ENCODE data around the gene CDH2.
"Not testable (repeated sequence)": the region's sequence is repeated elsewhere in the genome, so short reads cannot be mapped to it uniquely, and the experiment has no call there.

The CDH2 gene

DNA sequence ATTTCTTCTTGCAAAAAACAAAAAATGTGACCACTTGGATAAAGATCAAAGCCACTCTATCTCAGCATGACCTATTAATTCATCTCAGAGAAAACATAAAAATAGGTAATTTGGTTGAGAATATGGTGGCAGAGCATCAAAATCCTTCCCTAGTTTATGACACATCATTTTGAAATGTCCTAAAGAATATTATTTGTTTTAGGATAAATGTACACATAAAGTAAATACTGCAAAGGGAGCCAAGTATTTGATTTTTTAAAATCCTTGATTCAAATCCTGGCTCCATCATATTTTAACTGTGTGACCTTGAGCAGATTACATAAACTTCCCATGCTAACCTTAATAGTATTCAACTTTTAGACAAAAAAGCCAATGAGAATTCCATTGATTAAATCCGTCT lies 206.6 kb downstream of the CDH2 start:
- no peak for DNase-seq

DNA sequence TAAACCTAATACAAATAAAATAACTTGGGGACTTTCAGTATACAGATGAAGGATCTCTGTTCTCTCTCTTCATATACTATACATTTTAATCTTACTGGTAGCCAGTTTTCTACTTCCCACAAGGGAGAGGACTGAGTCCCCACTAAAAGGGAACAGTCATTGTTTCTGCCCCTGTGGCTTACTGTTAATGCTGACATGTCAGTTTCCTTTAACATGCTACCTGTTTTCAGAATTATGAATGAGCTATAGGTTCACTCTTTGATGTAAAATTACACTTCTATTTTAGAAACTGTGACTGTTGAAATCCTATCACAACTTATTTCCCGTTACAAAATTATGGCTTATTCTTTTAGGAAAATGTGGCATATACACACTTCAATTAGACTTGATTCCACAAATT lies 207.7 kb downstream of the CDH2 start:
- DNase-seq: no peak

DNA sequence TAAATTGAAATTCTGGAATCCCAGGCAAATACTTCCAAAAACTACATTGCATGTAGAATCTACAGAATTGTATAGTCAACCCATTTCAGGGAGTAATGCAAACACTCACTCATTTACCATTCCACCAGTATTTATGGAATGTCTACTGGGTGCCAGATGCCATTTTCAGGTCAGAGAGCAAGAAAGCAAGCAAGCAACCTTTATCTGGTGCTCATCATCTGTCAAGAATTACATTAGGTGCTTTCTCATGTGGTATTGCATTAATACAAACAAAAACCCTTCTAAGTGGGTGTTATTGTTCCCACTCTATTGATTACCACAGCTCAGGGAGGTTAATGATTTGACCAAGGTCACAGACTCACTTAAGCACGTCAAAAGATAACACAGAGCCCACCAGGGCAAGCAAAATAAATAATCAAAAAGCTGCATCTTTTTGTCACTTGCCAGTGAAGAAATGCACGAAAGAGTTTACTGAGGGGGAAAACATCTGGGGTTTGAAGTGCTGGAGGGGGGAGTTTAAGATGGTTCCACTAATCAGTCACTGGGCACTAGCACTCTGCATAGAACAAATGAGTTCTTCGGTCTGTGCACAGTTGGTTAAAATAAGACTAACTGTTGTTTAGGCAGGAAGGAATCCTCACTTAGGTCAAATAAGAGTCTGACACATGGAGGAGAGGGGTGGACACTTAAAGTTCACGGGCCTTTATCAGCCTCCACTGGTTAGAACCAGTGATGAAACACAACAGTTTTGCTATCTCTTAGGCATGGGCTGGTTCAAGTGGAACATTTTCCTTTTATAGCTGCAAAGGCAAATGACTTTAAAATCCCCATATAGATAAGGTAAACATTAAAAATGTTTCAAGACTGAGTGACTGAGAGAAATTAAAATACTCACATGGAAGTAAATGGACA lies 208.8 kb downstream of the CDH2 start:
- DNase-seq: no peak

DNA sequence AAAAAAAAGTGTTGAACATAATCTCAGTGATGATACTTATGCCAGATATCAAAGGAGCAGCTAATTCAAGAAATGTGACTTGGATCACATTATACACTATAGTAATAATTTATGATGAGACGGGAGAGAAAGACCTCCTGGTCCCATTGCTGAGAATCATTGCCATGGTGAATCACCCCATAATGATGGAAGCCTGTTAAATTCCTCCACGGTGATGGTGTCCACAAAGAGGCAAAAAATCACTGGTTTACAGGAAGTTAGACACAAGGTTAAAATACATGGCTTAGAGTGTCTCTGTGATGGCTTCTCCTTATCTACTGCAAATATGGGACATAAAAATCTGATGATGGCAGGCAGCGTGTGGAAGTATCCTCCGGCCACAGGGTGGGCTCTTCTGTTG lies 210.0 kb downstream of the CDH2 start:
- no peak for DNase-seq

DNA sequence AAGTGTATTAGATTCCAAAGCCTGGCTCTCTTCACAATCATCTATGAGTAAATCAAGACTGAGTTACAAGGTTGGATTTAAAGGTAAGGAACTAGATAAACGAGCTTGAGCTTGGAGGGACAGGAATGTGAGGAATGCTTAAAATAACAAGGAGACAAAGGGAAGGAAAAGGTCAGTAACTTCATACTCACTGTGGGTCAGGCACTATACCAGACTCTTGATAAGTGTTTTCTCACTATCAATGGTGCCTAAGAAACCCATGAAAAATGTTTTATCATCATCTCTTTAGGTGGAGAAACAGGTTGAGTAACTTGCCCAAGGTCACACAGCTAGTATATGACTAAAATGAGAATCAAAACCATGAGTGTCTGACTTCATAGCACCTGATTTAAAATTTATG lies 212.1 kb downstream of the CDH2 start:
- DNase-seq: no peak

DNA sequence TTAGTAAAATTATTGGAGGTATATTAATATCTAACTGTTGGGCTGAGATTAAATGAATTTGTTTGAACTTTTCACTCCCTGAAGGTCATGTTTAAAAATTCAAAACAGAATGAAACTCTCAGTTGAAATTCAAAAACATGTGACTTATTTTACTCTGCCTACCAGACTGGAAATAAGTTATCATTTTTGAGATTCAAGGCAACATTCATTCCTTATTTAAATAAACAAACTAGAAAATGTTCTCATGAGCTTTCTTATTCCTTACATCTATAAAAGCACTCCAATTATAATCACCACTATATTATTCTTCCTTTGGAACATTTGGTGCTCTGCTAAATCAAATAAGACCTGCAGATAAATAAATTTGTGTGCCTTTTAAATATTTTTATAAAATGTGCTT lies 217.8 kb downstream of the CDH2 start:
- no peak for DNase-seq

DNA sequence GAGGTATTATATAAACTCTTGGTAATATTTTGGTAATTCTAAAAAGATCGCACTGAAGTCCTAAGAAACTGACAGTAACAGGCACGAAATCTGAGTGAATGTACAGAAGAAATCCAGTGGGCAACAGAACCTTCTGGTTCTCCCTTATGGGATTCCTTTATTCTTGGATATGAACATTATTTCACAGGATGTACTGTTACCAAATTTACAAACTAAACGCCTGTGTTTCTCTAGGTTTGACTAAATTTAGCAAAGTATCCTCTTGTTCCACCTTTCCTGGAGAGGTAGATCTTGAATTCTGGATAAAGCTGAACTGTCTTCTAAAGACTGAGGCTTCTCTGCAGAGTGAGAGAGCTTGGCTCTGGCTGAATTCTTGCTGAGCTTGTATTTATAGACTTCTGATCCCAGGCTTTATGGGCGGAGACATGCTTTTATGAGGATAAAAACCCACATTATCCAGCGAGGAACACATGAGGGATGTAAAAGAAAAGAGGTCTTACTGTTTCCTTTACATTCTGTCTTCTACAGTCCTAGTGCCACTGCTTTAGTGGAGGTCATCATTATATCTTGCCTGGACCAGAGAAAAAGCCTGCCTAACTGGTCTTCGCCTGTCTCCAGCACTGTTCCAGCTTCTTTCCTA lies 220.8 kb downstream of the CDH2 start:
- no peak for DNase-seq

DNA sequence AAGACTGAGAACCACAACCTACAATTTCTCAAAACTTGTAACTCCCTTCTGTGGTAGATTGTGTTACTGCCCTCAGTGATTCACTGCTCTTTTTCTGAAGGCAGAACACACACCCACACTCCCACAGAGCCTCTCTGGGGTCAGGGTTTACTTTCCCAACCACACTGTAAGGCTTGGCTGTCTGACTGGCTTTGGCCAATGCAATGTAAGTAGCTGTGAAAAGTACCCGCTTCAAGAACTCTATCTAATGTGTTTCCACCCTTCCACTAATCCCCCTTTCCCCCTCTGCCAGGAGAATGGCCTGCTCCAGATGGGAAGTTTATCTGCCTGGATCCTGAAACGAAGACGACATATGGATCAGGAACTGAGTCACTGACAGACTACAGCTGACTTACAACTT lies 222.7 kb downstream of the CDH2 start:
- DNase-seq: no peak

DNA sequence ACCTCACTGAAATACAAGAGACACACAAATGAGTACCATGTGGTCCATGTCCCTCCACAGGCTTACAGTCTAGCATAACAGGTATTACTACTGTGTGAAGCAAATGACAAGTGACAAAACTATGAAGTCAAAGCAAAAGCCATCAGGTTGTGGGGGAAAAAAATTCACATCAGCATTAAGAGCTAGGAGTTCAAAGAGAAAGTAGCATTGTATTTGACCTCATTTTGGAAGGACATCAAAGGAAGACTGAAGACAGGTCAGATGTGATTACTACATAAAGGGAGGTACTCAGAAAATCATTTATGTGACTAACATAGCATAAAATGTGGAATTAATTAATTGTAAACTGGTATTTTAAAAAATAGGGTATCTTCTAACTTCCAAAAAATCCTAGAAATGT lies 224.2 kb downstream of the CDH2 start:
- no peak for DNase-seq

DNA sequence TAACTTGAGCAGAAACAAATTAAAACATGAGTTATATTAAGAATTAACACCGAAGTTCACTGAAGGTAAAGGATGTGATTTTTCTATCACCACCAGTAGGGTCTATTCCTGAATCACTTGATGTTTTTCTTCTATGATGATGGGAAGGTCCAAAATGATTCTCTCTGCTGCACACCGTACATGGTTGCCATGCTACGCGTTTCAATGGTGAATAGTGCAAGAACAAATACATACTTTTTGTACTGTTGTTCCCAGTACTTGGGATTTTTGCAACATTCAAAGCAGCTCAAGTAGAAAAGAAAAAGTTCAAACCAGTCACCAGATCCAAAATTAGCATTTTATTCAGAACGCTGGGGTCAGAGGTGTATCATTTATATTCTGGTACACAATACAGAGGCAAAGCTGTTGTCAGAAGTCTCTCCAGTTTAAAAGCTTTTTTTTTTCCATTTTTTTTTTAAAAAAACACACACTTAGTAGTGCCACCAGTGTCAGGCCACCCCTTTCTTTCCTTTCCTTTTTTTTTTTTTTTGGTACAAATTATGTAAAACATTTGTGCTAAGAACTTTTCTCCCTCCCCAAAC lies 226.2 kb downstream of the CDH2 start:
- no peak for DNase-seq

DNA sequence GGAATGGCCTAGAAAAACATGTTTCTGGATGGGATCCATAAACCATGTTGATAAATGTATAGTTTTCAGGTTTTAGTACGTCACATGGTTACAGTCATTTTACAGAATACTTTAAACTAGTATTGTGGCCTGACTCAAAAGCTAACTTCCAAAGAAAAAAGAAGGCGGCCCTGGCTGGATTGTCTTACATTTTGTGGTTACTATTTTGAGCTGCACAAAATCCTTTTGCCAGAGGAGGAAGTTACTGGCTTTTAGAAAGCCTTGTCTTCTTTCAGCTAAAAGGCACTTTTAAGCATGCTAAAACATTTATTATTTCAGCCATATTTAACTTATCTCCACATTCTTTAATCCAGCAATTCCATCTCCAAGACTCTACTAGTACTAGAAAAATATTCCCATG lies 227.9 kb downstream of the CDH2 start:
- no peak for DNase-seq

DNA sequence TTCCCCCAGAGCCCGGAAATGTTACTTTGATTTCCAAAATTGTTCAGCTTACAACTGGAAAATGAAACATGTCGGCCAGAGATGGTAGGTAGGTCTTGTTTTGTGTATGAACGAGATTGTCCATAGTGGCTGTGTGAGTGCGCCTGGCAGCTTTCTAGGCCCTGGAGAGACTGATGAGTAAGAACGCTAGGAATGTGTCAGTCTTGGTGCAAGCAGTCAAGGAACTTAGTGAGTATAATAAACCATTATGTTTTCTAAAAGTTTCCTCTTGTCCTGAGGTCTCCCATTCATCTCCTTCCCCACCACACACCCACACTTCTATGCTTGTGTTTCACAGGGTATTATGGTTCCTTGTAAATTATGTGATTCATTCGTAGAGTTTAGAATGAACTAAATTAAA lies 234.2 kb downstream of the CDH2 start:
- DNase-seq: no peak

DNA sequence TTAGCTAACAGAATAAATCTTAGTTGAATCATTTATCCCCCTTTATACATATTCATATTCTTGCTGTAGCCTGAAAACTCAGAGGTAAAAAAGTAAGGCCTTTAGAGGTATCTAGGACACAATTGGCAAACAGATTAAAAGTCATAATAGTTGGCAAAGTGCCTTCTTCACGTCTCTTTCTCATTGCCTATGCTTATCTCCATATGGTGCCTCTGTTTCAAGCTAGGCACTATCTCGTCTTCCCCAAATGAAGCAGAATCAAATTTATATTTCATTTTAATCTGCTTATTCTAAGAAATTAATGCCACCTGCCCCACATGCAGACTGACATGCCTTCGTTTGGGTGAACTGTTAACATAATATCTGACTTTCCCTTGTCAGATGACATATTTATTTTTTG lies 245.4 kb downstream of the CDH2 start:
- no peak for DNase-seq

DNA sequence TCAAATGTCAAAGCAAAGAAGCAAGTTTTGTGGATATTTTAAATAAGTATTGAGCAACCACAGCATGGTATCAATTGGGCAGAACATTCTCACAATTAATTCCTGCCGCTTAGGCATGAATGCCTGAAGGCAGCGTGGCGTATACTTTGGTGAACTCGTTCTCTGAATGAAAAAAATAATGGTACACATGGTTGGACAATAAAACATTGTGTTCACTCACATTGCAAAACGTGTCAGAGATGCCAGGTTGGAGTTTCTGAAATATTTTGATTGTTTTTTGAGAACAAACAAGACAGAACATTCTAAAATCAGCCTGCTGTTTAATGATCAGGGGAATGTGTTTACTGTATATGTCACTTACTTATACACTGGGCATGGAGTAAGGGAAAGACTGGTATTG lies 254.2 kb downstream of the CDH2 start:
- no peak for DNase-seq

DNA sequence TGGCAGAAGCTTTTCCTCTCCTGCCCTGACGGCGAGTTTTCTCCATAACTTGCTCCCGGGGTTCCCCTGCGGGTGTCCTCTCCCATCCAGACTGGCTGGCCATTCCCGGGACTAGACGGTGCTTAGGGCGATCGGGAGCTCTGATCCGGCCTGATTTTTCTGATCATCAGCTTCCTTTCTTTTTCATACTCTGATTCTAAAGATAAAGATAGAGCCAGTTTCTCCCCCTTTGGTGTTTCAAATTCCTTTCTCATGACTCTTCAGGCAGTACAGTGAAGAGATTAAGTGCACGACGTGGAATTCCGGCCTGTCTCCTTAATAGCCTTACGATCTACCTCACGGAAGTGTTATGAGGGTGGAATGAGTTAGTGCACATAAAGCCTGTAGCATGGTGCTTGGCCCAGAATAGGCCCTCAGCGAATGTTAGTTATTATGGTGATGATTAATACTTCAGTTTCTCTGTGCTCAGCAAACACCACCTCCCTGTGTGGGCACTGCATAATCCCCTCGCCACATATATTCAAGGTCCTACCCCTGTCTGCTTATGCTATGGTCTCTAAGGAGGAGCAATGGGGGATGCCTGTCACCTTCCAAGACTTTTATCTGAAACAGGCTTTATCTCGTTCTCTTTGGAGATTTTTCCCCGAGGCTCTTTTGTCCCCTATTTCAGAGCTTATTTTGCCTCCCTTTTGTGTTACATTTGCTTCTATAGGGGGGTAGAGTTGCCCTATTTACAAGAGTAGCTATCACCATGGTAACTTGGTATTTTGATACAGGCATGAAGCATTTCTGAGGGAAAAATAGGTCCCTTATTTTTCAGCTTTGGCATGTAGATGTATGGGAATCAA lies 254.8 kb downstream of the CDH2 start:
- DNase-seq: no peak

DNA sequence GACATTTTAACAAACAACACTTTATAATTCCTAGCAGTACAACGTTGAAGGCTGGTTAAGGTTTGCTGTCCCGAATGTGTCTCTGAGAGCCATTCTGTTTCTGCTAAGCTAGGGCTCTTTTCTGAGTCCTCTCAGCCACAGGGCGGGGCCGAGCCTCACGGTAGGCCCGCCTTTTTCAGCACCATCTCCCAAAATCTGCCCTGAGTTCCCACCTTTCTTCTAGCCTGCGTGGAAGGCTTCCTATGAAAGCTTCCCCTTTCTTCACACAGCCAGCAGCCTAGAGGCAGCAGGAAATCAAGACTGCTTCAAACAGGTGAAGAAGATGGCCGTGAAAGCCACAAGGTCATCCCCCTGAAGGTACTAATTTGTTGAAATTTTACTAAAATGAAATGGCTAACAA lies 255.5 kb downstream of the CDH2 start:
- DNase-seq: no peak

DNA sequence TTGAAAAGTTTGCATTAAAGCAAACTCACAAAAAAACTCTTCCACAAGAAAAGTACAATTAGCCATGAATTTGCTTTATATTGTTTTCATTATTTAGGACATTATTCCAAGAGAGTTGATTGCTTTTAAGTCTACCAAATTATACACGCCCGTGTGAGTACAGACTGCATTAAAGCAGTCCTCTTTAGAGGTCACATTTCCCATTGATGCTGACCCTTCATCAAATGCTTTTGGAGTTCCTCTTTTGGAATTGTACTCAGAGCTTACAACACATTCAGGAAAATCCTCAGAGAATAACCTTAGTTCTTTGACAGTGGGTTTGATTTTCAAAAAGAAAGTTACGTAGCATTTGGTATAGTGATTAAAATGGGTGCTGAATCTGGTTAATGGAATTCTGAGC lies 256.1 kb downstream of the CDH2 start:
- DNase-seq: no peak

DNA sequence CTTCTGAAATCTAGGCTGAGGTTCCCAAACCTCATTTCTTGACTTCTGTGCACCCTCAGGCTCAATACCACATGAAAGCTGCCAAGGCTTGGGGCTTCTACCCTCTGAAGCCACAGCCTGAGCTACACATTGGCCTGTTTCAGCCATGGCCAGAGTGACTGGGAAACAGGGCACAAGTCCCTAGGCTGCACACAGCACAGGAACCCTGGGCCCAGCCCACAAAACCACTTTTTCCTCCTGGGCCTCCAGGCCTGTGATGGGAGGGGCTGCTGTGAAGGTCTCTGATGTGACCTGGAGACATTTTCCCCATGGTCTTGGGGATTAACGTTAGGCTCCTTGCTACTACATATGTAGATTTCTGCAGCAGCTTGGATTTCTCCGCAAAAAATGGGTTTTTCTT lies 270.7 kb downstream of the CDH2 start:
- not testable (repeated sequence) for DNase-seq

DNA sequence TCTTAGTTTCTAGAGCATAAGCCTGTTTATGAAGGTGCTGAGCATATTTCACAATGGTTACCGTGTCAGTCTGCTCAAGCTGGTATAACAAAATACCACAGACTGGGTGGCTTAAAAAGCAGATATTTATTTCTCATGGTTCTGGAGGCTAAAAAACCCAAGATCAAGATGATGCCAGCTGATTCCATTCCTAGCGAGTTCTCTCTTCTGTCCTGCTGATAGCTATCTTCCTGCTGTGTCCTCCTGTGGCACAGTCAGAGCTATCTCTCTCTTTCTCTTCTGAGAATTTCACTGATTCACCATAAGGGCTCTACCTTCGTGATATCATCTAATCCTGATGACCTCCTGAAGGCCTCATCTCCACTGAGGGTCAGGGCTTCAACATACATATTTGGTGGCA lies 273.0 kb downstream of the CDH2 start:
- DNase-seq: no peak

DNA sequence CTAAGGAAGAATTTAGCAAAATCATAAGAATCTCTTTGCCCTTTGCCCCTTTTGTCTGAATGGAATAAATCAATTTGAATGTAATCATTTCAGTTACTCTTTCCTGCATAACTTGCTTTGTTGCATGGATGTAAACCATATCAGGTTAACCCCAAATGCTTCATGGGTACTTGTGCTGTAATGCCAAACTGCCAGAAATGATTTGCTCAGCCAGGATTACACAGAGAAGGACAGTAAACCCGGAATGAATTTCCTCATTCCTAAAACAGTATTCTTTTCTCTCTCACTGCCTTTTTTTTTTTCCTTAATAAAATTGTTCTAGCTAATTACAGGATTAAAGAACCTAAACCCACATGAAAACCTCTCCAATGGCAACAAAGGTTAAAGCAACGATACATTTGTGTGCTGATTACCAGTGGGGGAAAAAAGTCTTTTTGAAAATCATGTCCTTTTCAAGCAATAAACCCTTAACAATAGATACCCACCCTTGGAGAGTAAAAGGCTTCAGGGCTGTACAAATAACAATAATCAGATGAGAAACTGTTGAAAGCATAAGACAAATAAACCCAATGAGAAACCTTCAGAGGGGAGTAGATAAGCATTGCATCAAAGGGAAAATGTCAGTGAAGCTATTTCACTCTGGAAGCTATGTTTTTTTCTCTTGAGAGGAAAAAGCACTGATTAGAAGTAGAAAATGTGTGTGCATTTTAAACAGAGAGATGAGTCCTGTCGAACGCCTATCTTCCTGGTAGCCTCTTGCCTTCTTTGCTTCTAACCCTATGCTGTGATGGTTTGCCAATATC lies 275.3 kb downstream of the CDH2 start:
- DNase-seq: no peak
